Muscle of arm (tissue), 14 donors: ENCODE data around the gene CD300LG. TPM values are rescaled to one million over a fixed set of nuclear protein-coding genes. Genes with fewer than 3 reads are reported as not detected.
"Not testable (repeated sequence)": the region's sequence is repeated elsewhere in the genome, so short reads cannot be mapped to it uniquely, and the experiment has no call there.

ENCODE experiments used
- DNase-seq: peaks from one replicate; pipeline ENCODE4 v3.0.0-alpha.2; 2013
- long read RNA-seq, 11 donors: transcript quantifications; one replicate each; lab custom pipeline, GENCODE V29; 2026
- polyA plus RNA-seq, 12 donors: library from polyadenylated mRNA; unstranded; fragments of 120-200 nt; gene quantifications; one replicate each; pipeline ENCODE4 v1.2.1, GENCODE V29; 2013; ENCODE audit not compliant: insufficient read length in 12 of 12

Gene CD300LG
- polyA plus RNA-seq: 1 to 10 TPM in 10 of 12 donors, not detected in 2; 1.6 to 3.2 (median 2.2) TPM
- long read RNA-seq, donor 1: 0 reads
- long read RNA-seq, donor 2, partial matches to known transcripts: 0 of 1 reads
- long read RNA-seq, donor 2, other reads (novel, unspliced or antisense): 0 of 1 reads
- long read RNA-seq, donor 3: 0 reads
- long read RNA-seq, donor 4: 0 reads
- long read RNA-seq, donor 5: 0 reads
- long read RNA-seq, donor 6, partial matches to known transcripts: 0 of 1 reads
- long read RNA-seq, donor 6, other reads (novel, unspliced or antisense): 0 of 1 reads
- long read RNA-seq, donor 7, partial matches to known transcripts: 5 of 5 reads
- long read RNA-seq, donor 7, other reads (novel, unspliced or antisense): 0 of 5 reads
- long read RNA-seq, donor 8: 0 reads
- long read RNA-seq, donor 9: 0 reads
- long read RNA-seq, donor 10: 0 reads
- long read RNA-seq, donor 11: 0 reads

GRCh38 chr17:43846963-43847371 lies at the start of gene CD300LG:
TSS of gene CD300LG (plus strand) at chr17:43847176. CDS start at chr17:43847217, 41 bp downstream.
- DNase-seq: no peak

GRCh38 chr17:43798024-43798423 lies 49.0 kb upstream of the CD300LG start:
- DNase-seq: not testable (repeated sequence)

GRCh38 chr17:43799047-43799446 lies 47.9 kb upstream of the CD300LG start:
- DNase-seq: no peak

GRCh38 chr17:43800736-43801135 lies 46.2 kb upstream of the CD300LG start:
- DNase-seq: no peak

- no peak for DNase-seq
Measured at GRCh38 chr17:43801844-43802243, 45.1 kb upstream of the CD300LG start.

GRCh38 chr17:43803758-43804157 lies 43.2 kb upstream of the CD300LG start:
- DNase-seq: no peak

- DNase-seq: no peak
Measured at GRCh38 chr17:43805117-43805516, 41.9 kb upstream of the CD300LG start.

- DNase-seq: no peak
Measured at GRCh38 chr17:43808076-43808475, 38.9 kb upstream of the CD300LG start.

GRCh38 chr17:43809121-43809520 lies 37.9 kb upstream of the CD300LG start:
- no peak for DNase-seq

GRCh38 chr17:43810226-43810715 lies 36.7 kb upstream of the CD300LG start:
- DNase-seq: no peak

GRCh38 chr17:43810823-43811222 lies 36.2 kb upstream of the CD300LG start:
- no peak for DNase-seq

GRCh38 chr17:43812396-43813265 lies 34.3 kb upstream of the CD300LG start:
- no peak for DNase-seq

- DNase-seq: no peak
Measured at GRCh38 chr17:43813386-43813785, 33.6 kb upstream of the CD300LG start.

- no peak for DNase-seq
Measured at GRCh38 chr17:43814026-43814425, 33.0 kb upstream of the CD300LG start.

GRCh38 chr17:43814714-43815113 lies 32.3 kb upstream of the CD300LG start:
- DNase-seq: no peak

- no peak for DNase-seq
Measured at GRCh38 chr17:43816336-43817320, 30.3 kb upstream of the CD300LG start.

GRCh38 chr17:43817826-43818225 lies 29.1 kb upstream of the CD300LG start:
- DNase-seq: no peak

- no peak for DNase-seq
Measured at GRCh38 chr17:43818966-43819365, 28.0 kb upstream of the CD300LG start.

- no peak for DNase-seq
Measured at GRCh38 chr17:43820759-43821158, 26.2 kb upstream of the CD300LG start.

GRCh38 chr17:43822570-43823190 lies 24.3 kb upstream of the CD300LG start:
- DNase-seq: no peak
